Right cardiac atrium (tissue), 5 donors: ENCODE results near the gene HSD11B2. TPM values are rescaled to one million over a fixed set of nuclear protein-coding genes. Genes with fewer than 3 reads are reported as not detected.

Source experiments
- ATAC-seq, 2 donors: fragments of 200-7000 bp; cut with Tn5 transposase; one replicate each; pipeline versions ENCODE4 v1.8.0 to v1.9.1; 2020; ENCODE audit warnings: moderate library complexity in 2 of 2, mild to moderate bottlenecking in 1 of 2
- DNase-seq, 3 donors: peaks; one replicate each; pipeline ENCODE4 v3.0.0-alpha.2; 2020
- H3K27ac ChIP-seq: one replicate; pipeline ENCODE4 v1.5.1; 2013; ENCODE audit warnings: mild to moderate bottlenecking, low read length, control low read depth, moderate library complexity
- H3K27me3 ChIP-seq: one replicate; pipeline ENCODE4 v1.6.1; 2013; ENCODE audit not compliant: control insufficient read depth, insufficient read depth
- H3K4me1 ChIP-seq: one replicate; pipeline ENCODE4 v1.6.1; 2013; ENCODE audit warnings: low read length; ENCODE audit not compliant: control insufficient read depth, insufficient read depth
- H3K4me3 ChIP-seq: one replicate; pipeline ENCODE4 v1.5.1; 2013; ENCODE audit warnings: low read length, control low read depth
- H3K9me3 ChIP-seq: one replicate; pipeline ENCODE4 v1.6.1; 2013; ENCODE audit warnings: low read length; ENCODE audit not compliant: control insufficient read depth
- WGBS: extraction: QIAGEN DNeasy Blood & Tissue Kit; methylation state at CpG from one replicate; pipeline ENCODE4 v1.1.7; 2013; 5-methylcytosine and 5-hydroxymethylcytosine counted together
- intact Hi-C, 4 donors: fragments of 100-400 bp; cut with DNase I; formaldehyde crosslinking; loops; one replicate each; pipeline versions ENCODE4 v1.11.0 to v1.14.0; 2022 to 2023
- long read RNA-seq, 4 donors: library from polyadenylated mRNA; unstranded; transcript quantifications; one replicate each; pipeline ENCODE4 v2.0.0, GENCODE V29; 2020 to 2021
- polyA plus RNA-seq: library from polyadenylated mRNA; stranded (reverse); fragments of 200-250 nt; gene quantifications from one replicate; pipeline ENCODE4 v1.2.3, GENCODE V29; 2013
- total RNA-seq, 4 donors: library from RNA; stranded (reverse); fragmentation: NEBNext Ultra II Directional; extraction: Animal tissue kit (Norgen Biotek cat#: 25700); gene quantifications; one replicate each; pipeline ENCODE4 v1.2.1, GENCODE V29; 2021
- donor health status: healthy with polysubstance abuse.
- donor health status: DM: no; HTN: yes; CAD: no.
- donor health status: DM: no; HTN: no; CAD: no.
- donor health status: DM: no; HTN: yes; CAD: no; lungs with severe emphysema.
- donor health status: DM: yes; HTN: yes; CAD: no.

The HSD11B2 gene
- total RNA-seq (1 to 10 TPM in 1 of 4 donors, under 1 TPM in 3; 0.42 to 1.6 (median 0.64) TPM), polyA plus RNA-seq (0.38 TPM)
- long read RNA-seq, donor 1, partial matches to known transcripts, result 0 of 2 reads
- long read RNA-seq, donor 1, other reads (novel, unspliced or antisense), result 2 of 2 reads
- long read RNA-seq, donor 2, partial matches to known transcripts, result 0 of 2 reads
- long read RNA-seq, donor 2, other reads (novel, unspliced or antisense), result 1 of 2 reads
- long read RNA-seq, donor 3, result 0 reads
- long read RNA-seq, donor 4, partial matches to known transcripts, result 0 of 1 reads
- long read RNA-seq, donor 4, other reads (novel, unspliced or antisense), result 0 of 1 reads

DNA sequence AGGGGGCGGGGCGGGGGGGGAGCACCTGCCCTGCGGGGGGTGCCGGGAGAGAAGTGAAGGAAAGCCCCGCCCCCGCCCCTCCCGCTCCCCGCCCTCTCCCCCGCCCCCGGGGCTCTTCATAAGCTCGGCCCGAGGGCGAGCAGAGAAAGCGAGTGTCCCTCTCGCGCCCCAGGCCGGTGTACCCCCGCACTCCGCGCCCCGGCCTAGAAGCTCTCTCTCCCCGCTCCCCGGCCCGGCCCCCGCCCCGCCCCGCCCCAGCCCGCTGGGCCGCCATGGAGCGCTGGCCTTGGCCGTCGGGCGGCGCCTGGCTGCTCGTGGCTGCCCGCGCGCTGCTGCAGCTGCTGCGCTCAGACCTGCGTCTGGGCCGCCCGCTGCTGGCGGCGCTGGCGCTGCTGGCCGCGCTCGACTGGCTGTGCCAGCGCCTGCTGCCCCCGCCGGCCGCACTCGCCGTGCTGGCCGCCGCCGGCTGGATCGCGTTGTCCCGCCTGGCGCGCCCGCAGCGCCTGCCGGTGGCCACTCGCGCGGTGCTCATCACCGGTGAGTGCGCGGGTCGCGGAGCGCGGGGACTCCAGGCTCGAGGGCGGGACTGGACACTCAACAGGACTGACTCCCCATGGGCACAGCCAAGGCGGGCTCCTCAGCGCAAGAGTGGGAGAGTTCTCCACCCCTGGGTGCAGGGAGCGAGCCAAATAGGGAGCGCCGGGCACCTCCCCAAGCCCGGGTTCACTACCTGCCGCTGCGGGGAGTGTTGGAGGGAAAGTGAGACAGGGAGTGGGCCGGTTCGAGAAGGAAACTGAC, at the start of gene HSD11B2:
TSS of gene HSD11B2 (plus strand) at position 145 of the 798 bp plus-strand sequence. CDS start at position 273, 128 bp downstream.
- H3K27me3 ChIP-seq, result no peaks in the 10 kb centered on the region
- H3K4me1 ChIP-seq, result no peaks in the 10 kb centered on the region
- H3K27ac ChIP-seq, result no peak within 1 kb of the TSS
- H3K9me3 ChIP-seq, result no peaks in the 10 kb centered on the region
- 2% methylated on average over 87 of the region's 87 CpGs for WGBS
- peak within 1 kb of the TSS; percentile 59 for H3K4me3 ChIP-seq
- intact Hi-C loops, result no loop called here
- peak; percentile 63 to 68 for ATAC-seq
- DNase-seq, result peak; percentile 51 to 85 (median 80)

DNA sequence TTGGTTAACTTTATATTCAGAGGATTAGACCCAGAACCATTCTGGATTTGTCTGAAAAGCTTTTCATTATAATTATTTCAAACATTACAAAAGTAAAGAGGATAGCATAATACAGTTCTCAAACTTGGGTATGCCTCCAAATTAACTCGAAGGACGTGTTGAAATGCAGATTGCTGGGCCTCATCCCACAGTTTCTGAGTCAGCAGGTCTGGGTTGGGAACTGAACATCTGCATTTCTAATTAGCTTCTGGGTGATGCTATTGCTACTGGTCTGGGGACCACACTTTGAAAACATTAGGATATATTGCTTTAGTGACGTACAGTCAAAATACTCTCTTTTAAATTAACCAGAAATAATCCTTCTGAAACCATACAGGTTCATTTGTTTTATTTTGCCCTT, 47.6 kb upstream of the HSD11B2 start:
- no peak overlapping the region for H3K27ac ChIP-seq
- no peak overlapping the region for H3K4me3 ChIP-seq
- no peak for DNase-seq
- ATAC-seq, result no peak
- H3K4me1 ChIP-seq, result no peaks in the 10 kb centered on the region
- no peaks in the 10 kb centered on the region for H3K27me3 ChIP-seq
- H3K9me3 ChIP-seq, result no peaks in the 10 kb centered on the region
- intact Hi-C loops, result no loop called here
- WGBS, result 67% methylated on average over 3 of the region's 3 CpGs

DNA sequence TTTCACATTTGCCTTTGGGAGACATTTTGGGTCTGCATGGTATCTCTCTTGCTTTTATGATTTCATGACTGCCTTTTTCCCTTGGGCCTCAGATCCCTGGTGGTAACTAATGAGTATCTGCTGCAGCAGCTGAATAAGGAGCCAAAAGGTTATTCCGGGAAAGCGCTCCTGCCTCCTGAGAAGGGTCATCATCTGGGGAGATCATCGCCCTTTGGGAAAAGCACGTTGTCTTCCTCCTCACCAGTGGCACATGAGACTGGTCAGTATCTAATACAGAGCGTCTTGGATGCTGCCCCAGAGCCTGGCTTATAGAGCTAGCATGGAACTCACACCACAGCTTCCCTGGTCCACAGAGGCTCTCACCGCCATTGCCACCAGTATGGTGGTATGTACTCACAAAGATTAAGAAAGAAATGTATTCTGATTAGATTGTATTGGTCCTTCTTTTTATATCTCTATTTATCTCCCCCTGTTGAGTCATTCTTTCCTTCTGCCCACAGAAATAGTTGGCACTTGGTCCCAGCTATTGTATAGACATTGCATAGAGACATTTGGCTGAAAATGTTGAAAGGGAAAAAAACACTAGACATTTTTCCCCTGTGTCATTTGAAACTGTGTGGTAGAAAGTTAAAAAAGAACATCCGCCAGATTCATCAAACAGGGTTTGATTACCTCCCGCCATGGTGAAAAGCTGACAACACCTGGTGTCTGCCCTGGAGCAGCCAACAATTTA, 46.0 kb upstream of the HSD11B2 start:
- ATAC-seq, result no peak

DNA sequence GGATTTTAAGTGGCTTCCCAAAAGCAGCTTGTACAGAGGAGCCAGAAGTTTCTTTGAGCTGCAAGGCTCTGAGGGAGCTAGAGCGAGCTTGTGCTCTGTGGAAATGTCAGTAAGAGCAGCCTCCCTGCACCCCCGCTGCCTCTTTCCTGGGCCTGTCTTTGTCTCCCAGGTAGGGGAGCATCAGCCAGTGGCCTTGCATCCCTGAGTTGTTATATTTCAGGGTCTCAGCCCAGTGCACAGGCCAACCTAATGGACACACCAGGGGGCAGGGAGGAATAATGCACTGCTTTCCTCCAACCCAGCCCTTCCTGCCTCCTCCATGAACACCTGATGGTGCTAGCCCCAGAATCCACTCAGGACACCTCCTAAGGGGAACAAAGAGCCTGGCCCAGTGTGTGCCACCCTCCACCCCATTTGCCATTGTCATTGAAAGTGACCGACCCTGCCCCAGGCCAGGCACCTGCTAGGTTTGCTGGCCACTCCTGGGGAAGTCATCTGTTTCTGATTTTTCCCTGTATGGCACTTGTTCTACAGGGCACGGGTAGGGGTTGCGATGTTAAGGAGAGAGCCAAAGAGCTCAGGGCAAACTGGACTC, 44.0 kb upstream of the HSD11B2 start:
- WGBS, result 91% methylated on average over 5 of the region's 5 CpGs
- Histone ChIP-seq H3K4me1 (peaks cover 6% of the 10 kb centered on the region), H3K4me3 (no peak overlapping the region), H3K27ac (no peak overlapping the region), H3K27me3 (no peaks in the 10 kb centered on the region), H3K9me3 (no peaks in the 10 kb centered on the region)
- DNase-seq, result no peak
- no peak for ATAC-seq
- intact Hi-C loops, result no loop called here

More for the DNA sequence above, 46.0 kb upstream of the HSD11B2 start:
- intact Hi-C loops, result no loop called here
- DNase-seq, result no peak
- Histone ChIP-seq H3K4me3 (no peak overlapping the region), H3K27me3 (no peaks in the 10 kb centered on the region), H3K4me1 (peaks cover 2% of the 10 kb centered on the region), H3K27ac (no peak overlapping the region), H3K9me3 (no peaks in the 10 kb centered on the region)
- WGBS, result 83% methylated on average over 8 of the region's 8 CpGs

DNA sequence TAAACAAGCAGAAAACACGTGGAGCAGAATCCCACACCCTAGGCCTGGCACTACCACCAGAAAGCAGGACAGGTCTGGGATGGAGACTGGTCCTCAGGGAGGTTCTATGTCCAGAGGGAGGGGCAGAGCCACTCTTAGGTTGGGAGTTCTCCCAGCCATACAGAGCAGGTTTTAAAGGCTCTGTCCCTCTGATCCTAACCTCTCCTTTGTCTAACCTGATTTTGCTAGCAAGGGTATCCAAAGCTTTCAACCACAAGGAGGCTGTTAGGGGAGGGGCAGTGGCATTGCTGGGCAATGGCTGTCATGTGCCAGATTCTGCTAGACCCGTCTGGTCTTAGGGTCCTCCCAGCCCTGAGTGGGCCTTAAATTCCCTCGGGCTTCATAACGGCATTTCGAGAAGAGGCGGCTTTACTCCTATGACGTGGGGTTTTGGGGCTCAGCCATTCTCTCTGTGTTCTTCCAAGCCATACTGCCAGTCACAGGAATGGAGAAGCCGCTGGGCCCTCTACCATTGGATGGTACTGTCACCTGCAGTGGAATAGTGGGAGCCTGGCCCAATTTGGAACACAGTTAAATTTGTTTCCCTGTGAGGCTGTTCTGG, 43.3 kb upstream of the HSD11B2 start:
- Histone ChIP-seq H3K27ac (no peak overlapping the region), H3K4me1 (peaks cover 9% of the 10 kb centered on the region), H3K9me3 (no peaks in the 10 kb centered on the region), H3K4me3 (no peak overlapping the region), H3K27me3 (no peaks in the 10 kb centered on the region)
- intact Hi-C loops, result no loop called here
- WGBS, result 89% methylated on average over 8 of the region's 8 CpGs
- ATAC-seq (no peak), DNase-seq (no peak)

DNA sequence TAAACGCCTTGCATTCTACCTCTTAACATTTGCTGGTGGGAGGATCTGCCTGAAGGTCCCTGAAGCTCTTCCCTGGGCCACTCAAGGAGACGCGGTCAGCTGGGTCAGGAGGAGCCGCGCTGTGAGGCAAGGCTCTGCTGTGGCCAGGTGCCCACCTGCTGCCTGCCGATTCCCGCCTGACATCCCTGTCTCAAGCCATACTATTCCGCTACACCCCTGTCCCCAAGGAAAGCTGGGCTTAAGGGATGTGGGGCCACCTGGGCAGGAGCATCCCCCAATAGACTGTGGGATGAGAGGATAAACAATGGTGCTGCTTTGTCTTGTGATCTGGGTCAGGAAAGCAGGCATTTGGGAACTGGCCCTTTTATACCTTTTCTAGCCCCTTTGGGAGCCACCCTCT, 42.7 kb upstream of the HSD11B2 start:
- DNase-seq (no peak), ATAC-seq (no peak)
- WGBS, result 89% methylated on average over 8 of the region's 8 CpGs
- H3K27me3 ChIP-seq, result no peaks in the 10 kb centered on the region
- H3K4me1 ChIP-seq, result peaks cover 13% of the 10 kb centered on the region
- H3K9me3 ChIP-seq, result no peaks in the 10 kb centered on the region
- H3K27ac ChIP-seq, result no peak overlapping the region
- intact Hi-C loops, result no loop called here
- H3K4me3 ChIP-seq, result no peak overlapping the region

DNA sequence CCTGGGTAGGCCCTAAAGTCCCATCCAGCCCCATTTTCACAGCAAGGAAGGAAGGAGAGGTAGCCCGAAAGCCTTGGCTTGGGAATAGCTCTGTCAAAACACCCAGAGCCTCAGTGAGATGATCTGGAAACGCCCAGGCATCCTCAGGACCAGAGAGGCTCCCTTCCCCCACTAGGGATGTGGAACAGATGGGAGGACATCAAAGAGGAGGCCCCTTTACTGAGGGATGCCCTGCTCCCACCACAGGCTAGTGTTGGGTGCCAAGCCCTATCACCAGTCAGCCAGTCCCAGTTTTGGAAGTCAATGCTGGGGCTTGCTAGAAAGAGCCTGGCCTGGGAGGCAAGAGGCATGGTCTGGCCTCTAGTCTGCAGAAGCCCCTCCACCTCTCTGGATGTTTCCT, 42.3 kb upstream of the HSD11B2 start:
- no peak for DNase-seq
- WGBS, result 97% methylated on average over 2 of the region's 2 CpGs

DNA sequence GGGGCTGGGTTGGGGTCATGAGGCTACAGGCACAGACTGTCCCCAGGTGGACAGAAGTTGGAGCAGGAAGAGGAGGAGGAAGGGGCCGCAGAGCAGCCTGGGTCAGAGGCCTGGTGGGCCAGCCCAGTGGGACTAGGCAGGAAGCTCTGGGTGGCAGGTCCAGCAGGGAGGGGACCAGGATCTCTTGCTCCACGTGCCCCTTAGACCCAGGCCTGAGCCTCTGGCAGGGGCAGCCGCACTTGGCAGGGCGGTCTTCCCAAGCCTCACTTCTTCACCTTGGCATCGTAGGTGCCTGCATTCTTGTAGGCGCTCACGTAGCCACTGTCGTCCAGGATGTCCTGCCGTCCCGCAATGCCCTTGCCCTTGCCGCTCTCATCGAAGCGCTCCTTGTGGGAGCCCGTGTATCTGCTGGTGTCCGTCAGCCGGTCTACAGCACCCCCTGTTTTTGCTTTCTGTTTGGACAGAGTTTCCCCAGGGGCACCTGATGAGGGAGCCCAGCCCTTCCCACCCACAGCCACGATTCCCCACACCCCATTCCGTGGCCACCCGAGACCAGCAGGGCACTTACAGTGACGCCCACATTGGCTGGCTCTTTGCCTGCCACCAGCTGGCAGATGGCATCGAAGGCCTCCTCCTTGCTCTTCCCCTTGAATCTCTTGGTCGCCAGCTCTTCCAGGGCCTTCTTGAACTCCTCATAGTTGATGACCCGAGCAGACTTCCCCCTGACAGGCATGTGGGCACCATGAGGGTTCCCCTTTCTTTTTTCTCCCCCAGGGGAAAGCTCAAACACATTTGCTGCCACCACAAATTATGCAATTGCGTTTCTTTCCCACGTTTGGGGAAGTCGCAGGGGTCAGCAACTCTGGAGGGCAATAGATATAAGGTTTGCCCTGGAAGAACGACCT, 40.8 kb upstream of the HSD11B2 start:
- WGBS, result 79% methylated on average over 27 of the region's 27 CpGs
- Histone ChIP-seq H3K27ac (no peak overlapping the region), H3K4me1 (peaks cover 13% of the 10 kb centered on the region), H3K9me3 (no peaks in the 10 kb centered on the region), H3K4me3 (no peak overlapping the region), H3K27me3 (no peaks in the 10 kb centered on the region)
- intact Hi-C loops, result loop anchor here in 1 of 4 donors (10.0 kb wide), 1 partner anchor 135 kb away; no protein-coding TSS in a partner anchor
- peak; percentile 30 to 76 (median 65) for DNase-seq
- no peak for ATAC-seq

More for the DNA sequence above, 42.3 kb upstream of the HSD11B2 start:
- Histone ChIP-seq H3K27me3 (no peaks in the 10 kb centered on the region), H3K4me3 (no peak overlapping the region), H3K27ac (no peak overlapping the region), H3K4me1 (peaks cover 13% of the 10 kb centered on the region), H3K9me3 (no peaks in the 10 kb centered on the region)
- intact Hi-C loops, result no loop called here
- ATAC-seq, result no peak

DNA sequence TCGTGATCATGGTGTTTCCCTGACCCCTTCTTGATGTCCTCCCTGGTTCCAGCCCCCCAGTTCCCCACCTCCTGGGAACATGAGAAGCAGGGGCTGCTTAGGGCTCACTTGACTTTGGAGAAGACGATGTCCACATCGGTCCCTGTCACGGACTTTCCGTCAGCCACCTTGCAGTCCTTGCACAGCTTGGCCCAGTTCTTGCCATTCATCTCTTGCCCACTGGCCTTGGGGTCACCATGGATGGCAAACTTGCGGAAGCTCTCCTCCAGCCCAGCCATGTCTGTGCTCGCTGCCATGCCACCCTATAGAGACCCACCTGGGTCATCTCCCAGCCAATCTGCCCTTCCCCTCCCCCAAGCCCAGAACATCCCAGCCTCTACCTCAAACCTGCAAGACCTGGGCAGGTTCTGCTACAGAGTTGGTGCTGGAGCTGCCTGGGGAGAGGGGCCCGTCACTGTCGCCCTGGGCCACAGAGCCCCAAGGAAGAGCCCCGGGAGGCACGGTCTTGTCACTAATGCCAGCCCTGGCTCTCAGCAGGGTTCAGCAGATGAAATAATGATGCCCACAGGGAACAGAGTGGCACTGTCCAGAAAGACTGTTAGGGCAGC, 40.0 kb upstream of the HSD11B2 start:
- Histone ChIP-seq H3K4me3 (no peak overlapping the region), H3K9me3 (no peaks in the 10 kb centered on the region), H3K27ac (no peak overlapping the region), H3K4me1 (peaks cover 15% of the 10 kb centered on the region), H3K27me3 (no peaks in the 10 kb centered on the region)
- intact Hi-C loops, result loop anchor here in 1 of 4 donors (10.0 kb wide), 1 partner anchor 136 kb away; no protein-coding TSS in a partner anchor
- 89% methylated on average over 11 of the region's 11 CpGs for WGBS
- ATAC-seq (no peak), DNase-seq (no peak)
